Neural progenitor cell (in vitro differentiated cells): ENCODE measurements around the gene MAP4K1.

ENCODE experiments used
- EZH2phosphoT487 ChIP-seq: fragments of 200-600 bp; sonication (generic); IDR thresholded peaks from 2 replicates; pipeline ENCODE4 v1.6.1; 2017; ENCODE audit warnings: antibody characterized with exemption
- TF ChIP-seq, protein P1 (sequence below): fragments of 200-600 bp; sonication (generic); IDR thresholded peaks from 2 replicates; pipeline ENCODE4 v1.5.1; 2017; ENCODE audit warnings: antibody characterized with exemption, mild to moderate bottlenecking

- TF ChIP-seq, protein P1, sequence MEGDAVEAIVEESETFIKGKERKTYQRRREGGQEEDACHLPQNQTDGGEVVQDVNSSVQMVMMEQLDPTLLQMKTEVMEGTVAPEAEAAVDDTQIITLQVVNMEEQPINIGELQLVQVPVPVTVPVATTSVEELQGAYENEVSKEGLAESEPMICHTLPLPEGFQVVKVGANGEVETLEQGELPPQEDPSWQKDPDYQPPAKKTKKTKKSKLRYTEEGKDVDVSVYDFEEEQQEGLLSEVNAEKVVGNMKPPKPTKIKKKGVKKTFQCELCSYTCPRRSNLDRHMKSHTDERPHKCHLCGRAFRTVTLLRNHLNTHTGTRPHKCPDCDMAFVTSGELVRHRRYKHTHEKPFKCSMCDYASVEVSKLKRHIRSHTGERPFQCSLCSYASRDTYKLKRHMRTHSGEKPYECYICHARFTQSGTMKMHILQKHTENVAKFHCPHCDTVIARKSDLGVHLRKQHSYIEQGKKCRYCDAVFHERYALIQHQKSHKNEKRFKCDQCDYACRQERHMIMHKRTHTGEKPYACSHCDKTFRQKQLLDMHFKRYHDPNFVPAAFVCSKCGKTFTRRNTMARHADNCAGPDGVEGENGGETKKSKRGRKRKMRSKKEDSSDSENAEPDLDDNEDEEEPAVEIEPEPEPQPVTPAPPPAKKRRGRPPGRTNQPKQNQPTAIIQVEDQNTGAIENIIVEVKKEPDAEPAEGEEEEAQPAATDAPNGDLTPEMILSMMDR, result no peak
- no peak for TF ChIP-seq EZH2phosphoT487
Measured at GRCh38 chr19:38657633-38658222, 40.0 kb upstream of the MAP4K1 start.
